Mesenchymal stem cell (in vitro differentiated cells and primary cell): ENCODE data around the gene EXOSC10.

ENCODE experiments used
- DNase-seq: peaks from one replicate; pipeline ENCODE4 v3.0.0-alpha.2; 2013
- H2AFZ ChIP-seq: one replicate; pipeline ENCODE4 v1.6.1; 2013; ENCODE audit warnings: low read depth, mild to moderate bottlenecking, control low read depth, inconsistent platforms, low read length, moderate library complexity
- H2AK5ac ChIP-seq: 2 replicates; pipeline ENCODE4 v1.6.1; 2013; ENCODE audit warnings: low read length, moderate library complexity, mild to moderate bottlenecking, inconsistent platforms; ENCODE audit not compliant: severe bottlenecking
- H2BK120ac ChIP-seq: one replicate; pipeline ENCODE4 v1.6.1; 2013; ENCODE audit warnings: low read depth, mild to moderate bottlenecking, inconsistent platforms, low read length, moderate library complexity
- H2BK12ac ChIP-seq, 2 experiments: one replicate each; pipeline ENCODE4 v1.6.1; 2013; ENCODE audit warnings: inconsistent platforms in 2 of 2, low read length in 2 of 2, mild to moderate bottlenecking in 2 of 2, moderate library complexity in 2 of 2, control low read depth in 1 of 2
- H2BK15ac ChIP-seq: one replicate; pipeline ENCODE4 v1.6.1; 2013; ENCODE audit warnings: mild to moderate bottlenecking, low read depth, inconsistent platforms; ENCODE audit not compliant: poor library complexity, severe bottlenecking
- H2BK5ac ChIP-seq: 2 replicates; pipeline ENCODE4 v1.6.1; 2013; ENCODE audit warnings: low read depth, mild to moderate bottlenecking, low read length, control low read depth, inconsistent platforms; ENCODE audit not compliant: poor library complexity, severe bottlenecking
- H3K14ac ChIP-seq, 2 experiments: one replicate each; pipeline ENCODE4 v1.6.1; 2013; ENCODE audit warnings: inconsistent platforms in 2 of 2, low read length in 2 of 2, control low read depth in 1 of 2, mild to moderate bottlenecking in 1 of 2, moderate library complexity in 1 of 2
- H3K18ac ChIP-seq, 2 experiments: one replicate each; pipeline ENCODE4 v1.6.1; 2013; ENCODE audit warnings: inconsistent platforms in 2 of 2, low read length in 2 of 2, control low read depth in 1 of 2, low read depth in 1 of 2, mild to moderate bottlenecking in 1 of 2
- H3K23ac ChIP-seq, 2 experiments: one replicate each; pipeline ENCODE4 v1.6.1; 2013; ENCODE audit warnings: inconsistent platforms in 2 of 2, low read length in 2 of 2, mild to moderate bottlenecking in 2 of 2, moderate library complexity in 2 of 2, control low read depth in 1 of 2
- H3K27ac ChIP-seq: 2 replicates; pipeline ENCODE4 v1.5.1; 2013; ENCODE audit warnings: mild to moderate bottlenecking, moderate library complexity, low read length, control low read depth, inconsistent platforms; ENCODE audit not compliant: poor library complexity, severe bottlenecking
- H3K27me3 ChIP-seq, 2 experiments: 2 replicates each; pipeline versions ENCODE4 v1.6.1 to v1.7.0; 2013; ENCODE audit warnings: low read length in 2 of 2, mild to moderate bottlenecking in 2 of 2, moderate library complexity in 2 of 2, control low read depth in 1 of 2, inconsistent platforms in 1 of 2; ENCODE audit not compliant: control insufficient read depth in 1 of 2, insufficient read depth in 1 of 2
- H3K36me3 ChIP-seq, 2 experiments: 2 replicates each; pipeline versions ENCODE4 v1.6.1 to v1.7.0; 2013; ENCODE audit warnings: low read length in 2 of 2, control low read depth in 1 of 2, inconsistent platforms in 1 of 2, low read depth in 1 of 2, mild to moderate bottlenecking in 1 of 2; ENCODE audit not compliant: insufficient read depth in 2 of 2, control insufficient read depth in 1 of 2
- H3K4ac ChIP-seq, 2 experiments: one replicate each; pipeline ENCODE4 v1.6.1; 2013; ENCODE audit warnings: inconsistent platforms in 2 of 2, low read length in 2 of 2, mild to moderate bottlenecking in 2 of 2, moderate library complexity in 2 of 2, control low read depth in 1 of 2, low read depth in 1 of 2
- H3K4me1 ChIP-seq: 2 replicates; pipeline ENCODE4 v1.6.1; 2013; ENCODE audit warnings: low read depth, low read length, control low read depth; ENCODE audit not compliant: control insufficient read depth, insufficient read depth
- H3K4me2 ChIP-seq: 2 replicates; pipeline ENCODE4 v1.6.1; 2013; ENCODE audit warnings: low read length, mild to moderate bottlenecking, inconsistent platforms; ENCODE audit not compliant: poor library complexity, severe bottlenecking
- H3K4me3 ChIP-seq, 2 experiments: 2 replicates each; pipeline versions ENCODE4 v1.5.1 to v1.7.0; 2013; ENCODE audit warnings: low read length in 2 of 2, mild to moderate bottlenecking in 2 of 2, control low read depth in 1 of 2, low read depth in 1 of 2; ENCODE audit not compliant: insufficient read depth in 1 of 2
- H3K79me1 ChIP-seq: replicated peaks from 2 replicates; pipeline ENCODE4 v1.6.1; 2013; ENCODE audit warnings: mild to moderate bottlenecking, control low read depth, low read length, inconsistent platforms; ENCODE audit not compliant: poor library complexity, severe bottlenecking
- H3K9ac ChIP-seq: 2 replicates; pipeline ENCODE4 v1.7.0; 2013; ENCODE audit warnings: mild to moderate bottlenecking, low read length, moderate library complexity
- H3K9me3 ChIP-seq: 2 replicates; pipeline ENCODE4 v1.7.0; 2013; ENCODE audit warnings: mild to moderate bottlenecking, low read length; ENCODE audit not compliant: control insufficient read depth
- H4K8ac ChIP-seq: one replicate; pipeline ENCODE4 v1.6.1; 2013; ENCODE audit warnings: inconsistent platforms, mild to moderate bottlenecking, low read length, moderate library complexity
- H4K91ac ChIP-seq: one replicate; pipeline ENCODE4 v1.6.1; 2013; ENCODE audit warnings: mild to moderate bottlenecking, low read length, inconsistent platforms
- WGBS: methylation state at CpG from one replicate; pipeline ENCODE4 v1.1.7; 2013; ENCODE audit warnings: mixed read lengths; 5-methylcytosine and 5-hydroxymethylcytosine counted together

Gene EXOSC10

DNA sequence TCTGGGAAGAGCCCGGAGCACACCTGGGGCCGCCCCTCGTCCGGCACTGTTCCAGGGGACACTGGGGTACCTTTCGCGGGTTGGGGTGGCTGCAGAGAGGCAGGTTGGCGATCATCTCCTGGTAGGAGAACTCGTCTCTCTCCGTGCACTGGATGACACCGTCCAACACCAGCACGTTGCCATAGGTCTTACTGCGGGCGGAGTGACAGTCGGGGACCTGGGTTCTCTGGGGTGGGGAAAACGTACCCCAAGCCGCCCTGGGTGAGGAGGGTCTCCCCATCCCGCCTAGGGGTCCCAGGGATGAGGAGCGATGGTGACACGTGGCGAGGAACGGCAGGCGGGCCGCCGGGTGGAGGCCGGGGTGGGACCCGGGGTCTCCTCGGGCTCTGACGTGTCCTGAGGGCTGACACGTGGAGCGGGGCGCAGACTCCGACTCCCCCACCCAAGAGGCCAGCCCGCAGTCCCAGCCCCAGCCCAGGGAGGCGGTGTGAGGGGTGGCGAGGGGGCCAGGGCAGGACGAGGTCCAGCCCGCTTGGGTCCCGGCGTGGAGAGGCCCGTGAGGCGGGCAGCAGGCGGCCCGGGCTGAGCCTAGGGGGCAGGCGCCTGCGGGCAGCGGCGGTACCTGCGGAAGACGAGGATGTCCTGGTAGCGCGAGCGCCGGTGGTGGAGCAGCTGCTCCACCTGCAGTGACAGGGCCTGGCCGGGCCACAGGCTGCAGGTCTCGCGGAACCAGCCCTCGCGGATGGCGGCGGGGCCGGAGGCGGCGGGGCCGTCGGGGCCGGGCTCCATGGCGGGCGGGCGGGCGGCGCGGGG, 40.3 kb downstream of the EXOSC10 start:
- Histone ChIP-seq H3K9ac (peak overlapping the region; percentile 90), H3K23ac (peak overlapping the region in 1 of 2 experiments; percentile 75), H3K79me1 (peaks cover 32% of the 10 kb centered on the region), H3K9me3 (no peaks in the 10 kb centered on the region), H3K4me1 (peaks cover 14% of the 10 kb centered on the region), H3K36me3 (peaks cover 33 to 62% of the 10 kb centered on the region in 2 experiments), H3K27ac (no peak overlapping the region), H4K91ac (peak overlapping the region; percentile 72), H2AFZ (peak overlapping the region; percentile 46), H2BK15ac (peak overlapping the region; percentile 96), H2BK120ac (peak overlapping the region; percentile 73), H2AK5ac (no peak overlapping the region), H3K4me3 (peak overlapping the region; percentile 97), H3K18ac (peak overlapping the region; percentile 78 to 79), H4K8ac (peak overlapping the region; percentile 75), H3K27me3 (no peaks in the 10 kb centered on the region), H3K14ac (peak overlapping the region; percentile 4 to 76), H2BK5ac (no peak overlapping the region), H3K4me2 (peak overlapping the region; percentile 78), H2BK12ac (no peak overlapping the region), H3K4ac (peak overlapping the region; percentile 56 to 60)
- under 1% methylated on average over 51 of the region's 72 CpGs for WGBS
- peak; percentile 22 for DNase-seq

DNA sequence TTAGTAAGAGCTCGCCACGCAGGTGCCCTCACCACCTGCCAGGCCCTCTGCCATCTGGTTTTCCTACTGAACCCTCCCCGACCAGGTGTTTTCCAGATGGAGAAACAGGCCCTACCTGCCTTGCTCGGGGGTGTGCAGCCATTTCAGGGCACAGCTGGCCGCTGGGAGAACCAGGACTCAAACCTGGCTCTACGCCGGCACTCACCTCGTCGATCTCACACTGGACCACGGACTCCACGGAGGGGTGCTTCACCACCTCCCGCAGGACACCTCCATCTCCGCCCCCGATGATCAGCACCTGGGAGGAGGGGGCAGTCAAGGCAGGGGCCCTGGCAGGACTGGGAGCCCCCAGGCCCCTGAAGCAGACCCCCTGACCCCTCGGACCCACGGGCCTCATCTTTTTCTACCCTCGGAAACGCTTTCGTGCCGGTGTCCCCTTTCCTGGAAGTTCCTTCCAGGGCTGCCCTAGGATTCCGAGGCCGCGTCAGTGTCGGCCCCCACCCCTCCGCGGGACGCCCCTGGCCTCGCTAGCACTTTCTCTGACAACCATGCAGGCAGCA, 41.0 kb downstream of the EXOSC10 start:
- peak overlapping the region; percentile 90 for H3K9ac ChIP-seq
- peak overlapping the region; percentile 97 for H3K4me3 ChIP-seq
- peaks cover 29% of the 10 kb centered on the region for H3K79me1 ChIP-seq
- H3K23ac ChIP-seq = peak overlapping the region in 1 of 2 experiments; percentile 80
- no peak overlapping the region for H2BK12ac ChIP-seq
- H4K91ac ChIP-seq = no peak overlapping the region
- peak overlapping the region; percentile 18 for H2AFZ ChIP-seq
- H2BK120ac ChIP-seq = no peak overlapping the region
- H3K14ac ChIP-seq = peak overlapping the region in 1 of 2 experiments; percentile 76
- H3K4ac ChIP-seq = peak overlapping the region; percentile 40 to 60
- no peak for DNase-seq
- peak overlapping the region; percentile 78 for H3K4me2 ChIP-seq
- H3K27ac ChIP-seq = no peak overlapping the region
- H3K4me1 ChIP-seq = peaks cover 14% of the 10 kb centered on the region
- peak overlapping the region in 1 of 2 experiments; percentile 79 for H3K18ac ChIP-seq
- H4K8ac ChIP-seq = peak overlapping the region; percentile 12
- H3K9me3 ChIP-seq = no peaks in the 10 kb centered on the region
- H3K27me3 ChIP-seq = no peaks in the 10 kb centered on the region
- no peak overlapping the region for H2AK5ac ChIP-seq
- WGBS = 49% methylated on average over 28 of the region's 28 CpGs
- H3K36me3 ChIP-seq = peaks cover 35 to 63% of the 10 kb centered on the region in 2 experiments
- H2BK5ac ChIP-seq = no peak overlapping the region
- H2BK15ac ChIP-seq = no peak overlapping the region

DNA sequence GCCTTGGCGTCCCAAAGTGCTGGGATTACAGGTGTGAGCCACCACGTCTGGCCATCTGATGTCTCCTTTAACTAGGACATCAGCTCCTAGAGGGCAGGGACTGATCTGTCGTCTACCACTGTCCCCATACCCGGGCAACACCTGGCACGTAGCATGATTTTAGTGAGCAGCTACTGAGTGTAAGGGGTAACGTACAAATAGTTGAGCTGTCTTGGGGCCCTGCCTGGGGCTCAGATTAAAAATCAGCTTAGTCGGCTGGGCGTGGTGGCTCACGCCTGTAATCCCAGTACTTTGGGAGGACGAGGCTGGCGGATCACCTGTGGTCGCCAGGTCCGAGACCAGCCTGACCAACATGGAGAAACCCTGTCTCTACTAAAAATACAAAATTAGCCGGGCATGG, 41.6 kb downstream of the EXOSC10 start:
- Histone ChIP-seq H3K27me3 (no peaks in the 10 kb centered on the region), H3K36me3 (peaks cover 30 to 63% of the 10 kb centered on the region in 2 experiments), H3K9me3 (no peaks in the 10 kb centered on the region), H4K8ac (no peak overlapping the region), H3K4me1 (peaks cover 14% of the 10 kb centered on the region), H2BK15ac (no peak overlapping the region), H3K27ac (no peak overlapping the region), H2AFZ (no peak overlapping the region), H3K23ac (no peak overlapping the region), H3K4ac (no peak overlapping the region), H3K14ac (no peak overlapping the region), H3K18ac (no peak overlapping the region), H3K79me1 (peaks cover 29% of the 10 kb centered on the region), H4K91ac (no peak overlapping the region), H2BK5ac (no peak overlapping the region), H3K9ac (no peak overlapping the region), H2BK12ac (no peak overlapping the region), H2AK5ac (no peak overlapping the region), H2BK120ac (no peak overlapping the region), H3K4me3 (no peak overlapping the region), H3K4me2 (no peak overlapping the region)
- WGBS = 97% methylated on average over 14 of the region's 14 CpGs
- DNase-seq = no peak

DNA sequence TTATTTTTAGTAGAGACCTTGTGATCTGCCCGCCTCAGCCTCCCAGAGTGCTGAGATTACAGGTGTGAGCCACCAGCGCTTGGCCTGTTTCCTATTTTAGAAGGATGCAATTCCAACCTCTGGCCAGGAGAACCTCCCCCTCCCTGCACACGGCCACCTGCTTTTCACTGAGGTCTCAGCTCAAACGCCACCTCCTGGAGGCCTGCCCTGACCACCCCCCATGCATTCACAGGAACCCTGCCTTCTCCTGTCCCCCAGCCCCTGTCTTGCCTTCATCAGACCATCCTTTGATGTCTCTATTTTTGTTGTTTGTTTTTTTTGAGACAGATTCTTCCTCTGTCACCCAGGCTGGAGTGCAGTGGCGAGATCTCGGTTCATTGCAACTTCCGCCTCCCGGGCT, 42.2 kb downstream of the EXOSC10 start:
- Histone ChIP-seq H3K4me2 (no peak overlapping the region), H2BK120ac (no peak overlapping the region), H2BK15ac (no peak overlapping the region), H3K27me3 (peaks cover 0 to 3% of the 10 kb centered on the region in 2 experiments), H4K91ac (no peak overlapping the region), H3K14ac (no peak overlapping the region), H3K4me1 (peaks cover 14% of the 10 kb centered on the region), H3K4ac (no peak overlapping the region), H2BK5ac (no peak overlapping the region), H3K9me3 (no peaks in the 10 kb centered on the region), H3K18ac (no peak overlapping the region), H3K36me3 (peaks cover 30 to 64% of the 10 kb centered on the region in 2 experiments), H3K9ac (no peak overlapping the region), H2AK5ac (no peak overlapping the region), H3K4me3 (no peak overlapping the region), H3K27ac (no peak overlapping the region), H3K23ac (no peak overlapping the region), H2AFZ (no peak overlapping the region), H3K79me1 (peaks cover 29% of the 10 kb centered on the region), H4K8ac (no peak overlapping the region), H2BK12ac (no peak overlapping the region)
- 96% methylated on average over 6 of the region's 8 CpGs for WGBS
- DNase-seq = no peak
